ENCODE results near the gene KDM6B.

The KDM6B gene

DNA sequence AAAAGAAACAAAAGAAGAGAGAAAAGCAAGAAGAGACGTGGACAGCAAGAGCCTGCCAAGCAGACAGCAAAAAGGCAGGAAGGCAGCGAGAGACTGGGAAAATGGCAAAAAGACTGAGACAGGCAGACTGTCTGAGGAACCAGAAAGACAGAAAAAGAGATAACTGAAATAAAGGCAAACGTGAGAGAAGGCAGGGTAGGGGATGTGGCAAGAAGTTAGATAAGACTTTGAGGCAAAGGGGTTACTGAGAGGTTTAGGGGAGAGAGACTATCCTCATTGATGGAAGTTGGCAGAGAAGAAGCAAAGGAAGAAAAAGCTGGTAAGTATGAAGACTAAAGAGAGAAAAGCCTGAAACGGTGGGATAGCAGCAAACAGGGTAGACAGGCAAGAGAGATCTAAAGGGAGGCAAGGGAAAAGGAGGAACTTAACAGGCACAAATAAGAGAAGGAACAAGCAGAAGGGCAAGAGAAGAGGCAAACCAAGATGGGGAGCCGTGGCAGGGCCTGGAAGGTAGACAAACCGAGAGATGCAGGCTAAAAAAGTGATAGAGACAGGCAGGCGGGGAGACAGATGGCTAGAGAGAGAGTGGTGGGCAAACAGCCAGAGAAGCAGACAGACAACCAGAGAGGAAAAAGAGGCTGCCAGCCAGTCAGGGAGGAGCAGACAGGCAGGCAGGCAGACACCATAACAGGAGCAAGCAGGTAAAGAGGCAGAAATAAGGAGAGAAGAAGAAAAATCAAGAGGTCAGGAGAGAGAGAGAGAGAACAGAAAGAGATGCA, 47.4 kb downstream of the KDM6B start:
- TF ChIP-seq, protein P1, sequence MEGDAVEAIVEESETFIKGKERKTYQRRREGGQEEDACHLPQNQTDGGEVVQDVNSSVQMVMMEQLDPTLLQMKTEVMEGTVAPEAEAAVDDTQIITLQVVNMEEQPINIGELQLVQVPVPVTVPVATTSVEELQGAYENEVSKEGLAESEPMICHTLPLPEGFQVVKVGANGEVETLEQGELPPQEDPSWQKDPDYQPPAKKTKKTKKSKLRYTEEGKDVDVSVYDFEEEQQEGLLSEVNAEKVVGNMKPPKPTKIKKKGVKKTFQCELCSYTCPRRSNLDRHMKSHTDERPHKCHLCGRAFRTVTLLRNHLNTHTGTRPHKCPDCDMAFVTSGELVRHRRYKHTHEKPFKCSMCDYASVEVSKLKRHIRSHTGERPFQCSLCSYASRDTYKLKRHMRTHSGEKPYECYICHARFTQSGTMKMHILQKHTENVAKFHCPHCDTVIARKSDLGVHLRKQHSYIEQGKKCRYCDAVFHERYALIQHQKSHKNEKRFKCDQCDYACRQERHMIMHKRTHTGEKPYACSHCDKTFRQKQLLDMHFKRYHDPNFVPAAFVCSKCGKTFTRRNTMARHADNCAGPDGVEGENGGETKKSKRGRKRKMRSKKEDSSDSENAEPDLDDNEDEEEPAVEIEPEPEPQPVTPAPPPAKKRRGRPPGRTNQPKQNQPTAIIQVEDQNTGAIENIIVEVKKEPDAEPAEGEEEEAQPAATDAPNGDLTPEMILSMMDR (IDR thresholded peaks at IDR 0.05; ENCODE audit: low read depth, low read length, missing control alignments), result no peak
- H3K4me3 ChIP-seq (replicated peaks; ENCODE audit: low read depth, low read length), result no peak overlapping the region
- no peak for DNase-seq (ENCODE audit: extremely low read depth, low read depth)

GRCh38 chr17:7882068-7882467, 48.1 kb downstream of the KDM6B start:
- DNase-seq (ENCODE audit: extremely low read depth, low read depth), result no peak
- peak overlapping the region; percentile 16; the same call in 1 of the 2 replicates for H3K4me3 ChIP-seq (replicated peaks; ENCODE audit: low read depth, low read length)
- TF ChIP-seq, protein P1 (IDR thresholded peaks at IDR 0.05; ENCODE audit: low read depth, low read length, missing control alignments), result no peak

DNA sequence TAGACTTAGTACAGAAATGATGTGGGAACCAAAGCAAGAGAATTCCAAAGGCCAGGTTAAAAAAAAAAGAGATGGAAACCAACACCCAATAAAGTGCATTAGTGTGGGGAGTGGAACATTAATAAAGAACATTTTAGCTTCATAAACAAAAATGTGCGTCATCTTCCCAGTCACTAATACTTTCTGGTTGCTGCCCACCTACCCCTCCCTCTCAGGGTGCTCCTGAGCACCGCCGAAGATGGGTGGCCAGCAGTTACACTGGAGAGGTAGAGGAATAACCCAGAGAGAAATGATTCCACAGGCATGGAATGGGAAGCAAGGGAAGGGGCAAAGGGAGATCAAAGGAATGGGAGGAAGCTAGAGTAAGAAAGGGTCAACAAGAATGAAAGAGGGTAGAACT, 48.6 kb downstream of the KDM6B start:
- no peak for DNase-seq (ENCODE audit: extremely low read depth, low read depth)
- TF ChIP-seq, protein P1 (IDR thresholded peaks at IDR 0.05; ENCODE audit: low read depth, low read length, missing control alignments), result no peak
- peak overlapping the region; percentile 12; the same call in 1 of the 2 replicates for H3K4me3 ChIP-seq (replicated peaks; ENCODE audit: low read depth, low read length)
